Measurements from ENCODE around the gene SLC38A2.

GRCh38 chr12:46412857-46413256 is 40.3 kb upstream of the SLC38A2 start:
- TF ChIP-seq CTCF (IDR thresholded peaks at IDR 0.05) (no peak), POLR2A (IDR thresholded peaks at IDR 0.05) (no peak)

All from tibial nerve (tissue), 3 donors.